Keratinocyte (primary cell): ENCODE measurements around the gene GDF11.

ENCODE experiments used
- EZH2 ChIP-seq: IDR thresholded peaks from one replicate; pipeline ENCODE4 v1.6.1; 2012; ENCODE audit warnings: inconsistent platforms, mild to moderate bottlenecking, low read length, moderate library complexity
- TF ChIP-seq, protein P1 (sequence below), 3 experiments: IDR thresholded peaks in 1 of 3; conservative IDR thresholded peaks in 1 of 3; optimal IDR thresholded peaks in 1 of 3; 2 replicates in 2 of 3; 3 replicates in 1 of 3; pipeline versions ENCODE3 to v1.5.1; 2011; ENCODE audit warnings: low read length in 3 of 3, mild to moderate bottlenecking in 3 of 3, moderate library complexity in 2 of 3, control low read depth in 1 of 3, inconsistent platforms in 1 of 3; ENCODE audit not compliant: insufficient read depth in 2 of 3; ENCODE audit errors: extremely low read depth in 1 of 3

DNA sequence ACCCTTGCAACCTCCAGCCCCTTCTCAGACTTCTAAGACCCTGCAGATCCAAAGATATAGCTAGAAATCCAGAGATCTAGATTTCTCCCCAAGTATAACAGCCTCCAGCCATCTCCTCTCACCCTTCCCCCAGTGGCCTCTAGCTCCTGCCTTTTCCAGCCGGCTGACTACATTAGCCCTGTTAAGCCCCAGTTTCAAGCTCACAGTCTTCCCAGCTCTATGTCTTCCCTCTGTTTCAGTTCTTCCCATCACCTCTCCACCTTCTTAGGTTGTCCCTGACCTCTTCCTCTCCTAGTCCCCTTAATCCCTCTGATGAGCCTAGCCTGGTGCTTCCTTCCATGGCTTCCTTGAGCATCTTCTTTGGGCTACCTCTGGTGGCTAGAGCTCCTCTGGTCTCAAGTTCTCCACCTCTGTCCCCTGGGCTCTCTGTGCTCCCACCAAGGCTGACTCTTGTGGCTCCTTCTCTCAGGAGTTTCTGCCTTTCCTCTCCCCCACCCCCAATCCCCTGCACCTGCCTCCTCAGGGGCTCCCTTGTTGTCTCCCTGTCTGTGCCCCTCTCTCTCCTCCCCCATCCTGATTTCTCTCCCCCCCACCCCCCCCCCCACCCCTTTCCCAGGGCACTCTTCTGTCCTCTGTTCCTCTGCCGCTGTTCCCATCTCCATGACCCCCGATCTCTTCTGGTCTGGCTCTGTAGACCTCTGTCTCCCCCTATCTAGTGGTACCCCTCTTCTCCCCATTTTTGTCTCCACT, 816 bp upstream of the GDF11 start:
- TF ChIP-seq, protein P1, sequence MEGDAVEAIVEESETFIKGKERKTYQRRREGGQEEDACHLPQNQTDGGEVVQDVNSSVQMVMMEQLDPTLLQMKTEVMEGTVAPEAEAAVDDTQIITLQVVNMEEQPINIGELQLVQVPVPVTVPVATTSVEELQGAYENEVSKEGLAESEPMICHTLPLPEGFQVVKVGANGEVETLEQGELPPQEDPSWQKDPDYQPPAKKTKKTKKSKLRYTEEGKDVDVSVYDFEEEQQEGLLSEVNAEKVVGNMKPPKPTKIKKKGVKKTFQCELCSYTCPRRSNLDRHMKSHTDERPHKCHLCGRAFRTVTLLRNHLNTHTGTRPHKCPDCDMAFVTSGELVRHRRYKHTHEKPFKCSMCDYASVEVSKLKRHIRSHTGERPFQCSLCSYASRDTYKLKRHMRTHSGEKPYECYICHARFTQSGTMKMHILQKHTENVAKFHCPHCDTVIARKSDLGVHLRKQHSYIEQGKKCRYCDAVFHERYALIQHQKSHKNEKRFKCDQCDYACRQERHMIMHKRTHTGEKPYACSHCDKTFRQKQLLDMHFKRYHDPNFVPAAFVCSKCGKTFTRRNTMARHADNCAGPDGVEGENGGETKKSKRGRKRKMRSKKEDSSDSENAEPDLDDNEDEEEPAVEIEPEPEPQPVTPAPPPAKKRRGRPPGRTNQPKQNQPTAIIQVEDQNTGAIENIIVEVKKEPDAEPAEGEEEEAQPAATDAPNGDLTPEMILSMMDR (optimal IDR thresholded peaks at IDR 0.05 in 1 of 3, IDR thresholded peaks at IDR 0.05 in 1 of 3, conservative IDR thresholded peaks at IDR 0.05 in 1 of 3; ENCODE audit: extremely low read depth in 1 of 3, insufficient read depth in 2 of 3, low read length in 3 of 3) = no peak
- no peak for TF ChIP-seq EZH2
